Choroid plexus epithelial cell (primary cell): ENCODE data around the gene LDHAL6B.

Experiments used
- DNase-seq: peaks from one replicate; pipeline ENCODE4 v3.0.0-alpha.2; 2010; ENCODE audit warnings: low read depth
- H3K4me3 ChIP-seq: 2 replicates; pipeline ENCODE4 v1.5.1; 2011; ENCODE audit warnings: low read depth, mild to moderate bottlenecking, control low read depth, low read length, moderate library complexity
- TF ChIP-seq, protein P1 (sequence below): conservative IDR thresholded peaks from 2 replicates; pipeline ENCODE4 v1.5.1; 2011; ENCODE audit warnings: low read depth, mild to moderate bottlenecking, control low read depth, inconsistent platforms, low read length, moderate library complexity

LDHAL6B gene

DNA sequence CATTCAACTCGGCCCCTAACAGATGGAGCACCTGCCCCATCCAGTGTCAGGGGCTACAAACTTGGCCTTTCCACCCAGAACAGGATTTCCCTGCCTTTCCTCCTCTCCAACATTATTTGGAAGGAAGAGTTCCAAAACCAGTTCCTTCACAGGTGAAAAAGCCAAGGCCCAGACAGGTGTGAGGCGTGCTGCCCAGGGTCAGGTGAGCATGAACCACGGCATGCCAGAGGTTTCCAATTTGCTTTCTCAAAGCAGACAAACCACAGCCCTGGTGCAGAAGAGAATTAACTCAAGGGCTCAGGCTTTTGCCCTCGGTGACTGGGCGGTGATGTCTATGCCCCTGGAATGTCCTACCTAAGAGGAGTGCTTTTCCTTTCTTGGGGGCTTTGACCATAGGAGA, 43.2 kb downstream of the LDHAL6B start:
- TF ChIP-seq, protein P1, sequence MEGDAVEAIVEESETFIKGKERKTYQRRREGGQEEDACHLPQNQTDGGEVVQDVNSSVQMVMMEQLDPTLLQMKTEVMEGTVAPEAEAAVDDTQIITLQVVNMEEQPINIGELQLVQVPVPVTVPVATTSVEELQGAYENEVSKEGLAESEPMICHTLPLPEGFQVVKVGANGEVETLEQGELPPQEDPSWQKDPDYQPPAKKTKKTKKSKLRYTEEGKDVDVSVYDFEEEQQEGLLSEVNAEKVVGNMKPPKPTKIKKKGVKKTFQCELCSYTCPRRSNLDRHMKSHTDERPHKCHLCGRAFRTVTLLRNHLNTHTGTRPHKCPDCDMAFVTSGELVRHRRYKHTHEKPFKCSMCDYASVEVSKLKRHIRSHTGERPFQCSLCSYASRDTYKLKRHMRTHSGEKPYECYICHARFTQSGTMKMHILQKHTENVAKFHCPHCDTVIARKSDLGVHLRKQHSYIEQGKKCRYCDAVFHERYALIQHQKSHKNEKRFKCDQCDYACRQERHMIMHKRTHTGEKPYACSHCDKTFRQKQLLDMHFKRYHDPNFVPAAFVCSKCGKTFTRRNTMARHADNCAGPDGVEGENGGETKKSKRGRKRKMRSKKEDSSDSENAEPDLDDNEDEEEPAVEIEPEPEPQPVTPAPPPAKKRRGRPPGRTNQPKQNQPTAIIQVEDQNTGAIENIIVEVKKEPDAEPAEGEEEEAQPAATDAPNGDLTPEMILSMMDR, result no peak
- no peak for DNase-seq
- H3K4me3 ChIP-seq, result no peak overlapping the region

DNA sequence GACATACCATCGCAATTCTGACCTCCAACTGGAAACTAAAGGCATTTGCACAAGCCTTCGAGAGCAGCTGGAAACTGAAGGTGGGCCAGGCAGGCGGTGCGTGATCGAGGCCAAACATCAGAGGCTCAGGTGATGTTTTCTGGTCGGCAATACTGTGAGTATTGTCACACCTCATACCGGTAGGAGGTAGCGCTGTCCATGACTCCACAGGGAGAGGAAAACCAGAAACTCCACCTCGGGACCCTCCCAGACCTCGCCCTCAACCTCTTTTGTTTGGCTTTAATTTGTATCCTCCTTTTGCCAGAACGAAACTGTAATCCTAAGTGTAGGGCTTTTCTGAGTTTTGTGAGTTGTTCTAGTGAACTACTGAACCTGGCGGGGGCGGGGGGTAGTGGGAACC, 43.6 kb downstream of the LDHAL6B start:
- TF ChIP-seq, protein P1, result no peak

DNA sequence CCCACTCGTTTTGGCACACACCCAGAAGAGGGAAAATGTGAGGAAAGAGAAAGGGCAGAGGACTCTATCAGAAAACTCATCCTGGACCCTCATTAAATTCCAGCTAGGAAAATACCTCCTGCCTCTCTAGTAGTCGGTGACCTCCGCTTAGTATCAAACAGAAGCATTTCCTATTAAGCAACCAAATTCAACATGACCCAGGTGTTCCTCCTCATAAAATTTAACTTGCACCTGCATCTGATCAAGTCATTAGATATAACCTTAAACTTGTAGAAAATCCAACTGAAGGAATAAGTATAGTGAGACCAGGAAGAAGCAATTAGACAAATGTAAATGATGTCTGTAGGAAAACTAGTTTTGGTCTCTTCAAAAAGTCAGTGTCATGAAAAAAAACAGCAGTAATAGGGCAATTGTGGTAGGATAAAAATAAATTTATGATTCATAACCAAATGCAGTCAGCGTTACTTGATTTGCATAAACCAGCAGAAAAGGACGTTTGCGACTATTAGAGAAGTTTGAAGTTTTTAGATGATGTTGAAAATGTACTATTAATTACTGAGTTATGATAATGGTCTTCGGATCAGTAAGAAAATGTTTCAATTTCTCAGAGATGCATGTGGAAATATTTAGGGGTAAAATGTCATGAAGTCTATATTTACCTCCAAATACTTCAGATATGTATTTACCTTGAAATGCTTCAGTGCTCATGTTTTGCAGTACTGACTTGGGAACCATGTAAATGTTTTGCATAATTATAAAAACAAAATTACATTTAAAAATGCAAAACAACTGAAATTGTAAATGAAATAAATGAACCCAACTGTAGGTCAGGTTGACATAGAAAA, 44.6 kb downstream of the LDHAL6B start:
- H3K4me3 ChIP-seq, result no peak overlapping the region
- DNase-seq, result no peak
- TF ChIP-seq, protein P1, result no peak

More for the DNA sequence above, 43.6 kb downstream of the LDHAL6B start:
- no peak overlapping the region for H3K4me3 ChIP-seq
- DNase-seq, result no peak

DNA sequence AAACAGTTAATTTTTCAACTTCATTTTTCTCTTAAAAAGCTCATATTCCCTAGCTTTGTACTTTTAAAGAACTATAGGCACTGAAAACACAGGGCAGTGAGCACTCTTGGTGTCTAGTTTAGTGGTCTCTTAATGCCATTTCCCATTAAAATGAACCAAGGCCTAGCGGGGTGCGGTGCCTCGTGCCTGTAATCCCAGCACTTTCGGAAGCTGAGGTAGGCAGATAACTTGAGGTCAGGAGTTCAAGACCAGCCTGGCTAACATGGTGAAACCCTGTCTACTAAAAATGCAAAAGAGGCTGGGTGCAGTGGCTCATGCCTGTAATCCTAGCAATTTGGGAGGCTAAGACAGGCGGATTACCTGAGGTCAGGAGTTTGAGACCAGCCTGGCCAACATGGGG, 45.5 kb downstream of the LDHAL6B start:
- TF ChIP-seq, protein P1, result no peak
- no peak overlapping the region for H3K4me3 ChIP-seq
- no peak for DNase-seq

DNA sequence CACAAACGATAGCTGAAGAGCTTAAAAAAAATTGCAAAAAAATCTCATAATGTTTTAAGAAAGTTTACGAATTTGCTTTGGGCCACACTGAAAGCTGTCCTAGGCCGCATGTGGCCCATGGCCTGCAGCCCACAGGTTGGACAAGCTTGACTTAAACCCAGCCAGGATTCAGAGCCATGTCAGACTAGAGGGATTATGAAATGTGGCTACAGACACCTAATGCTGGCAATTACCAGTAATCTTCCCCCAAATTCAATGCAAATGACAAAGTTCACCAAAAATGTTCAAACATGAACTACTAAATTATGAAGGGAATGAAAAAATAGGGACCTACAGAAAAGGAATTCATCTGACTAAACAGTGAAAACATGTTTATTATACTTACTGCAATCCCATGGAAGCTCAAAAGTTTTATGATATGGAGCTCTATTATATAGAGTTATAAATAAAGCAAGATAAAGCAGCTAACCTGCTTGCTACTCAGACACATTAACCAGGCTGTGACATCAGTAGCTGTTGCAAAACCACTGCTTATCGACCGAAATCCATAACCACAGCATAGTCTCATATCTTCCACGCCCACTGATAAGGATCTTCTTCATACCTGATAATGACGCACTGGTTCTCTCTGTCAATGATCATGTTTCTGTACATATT, 49.2 kb downstream of the LDHAL6B start:
- peak; percentile 9 for DNase-seq
- H3K4me3 ChIP-seq, result no peak overlapping the region

DNA sequence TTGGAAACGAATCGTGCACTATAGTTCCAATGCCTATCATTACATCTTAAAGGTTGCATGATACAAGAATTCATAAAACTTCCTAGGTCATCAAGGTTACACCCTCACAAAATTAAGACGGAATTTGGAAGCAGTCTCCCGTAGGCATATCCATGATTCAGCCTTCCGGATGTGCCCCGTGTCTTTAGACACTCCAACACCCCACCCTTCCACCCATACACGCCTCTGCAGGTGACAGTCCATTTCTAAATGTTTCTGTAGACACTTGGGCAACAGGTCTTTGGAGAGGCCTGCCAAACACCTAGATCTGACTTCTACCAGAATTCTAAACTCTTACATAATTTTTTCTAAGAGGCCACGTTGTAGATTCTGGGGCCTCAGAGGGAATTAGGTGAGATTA, 49.8 kb downstream of the LDHAL6B start:
- H3K4me3 ChIP-seq, result no peak overlapping the region
- TF ChIP-seq, protein P1, result no peak
- DNase-seq, result no peak

More for the DNA sequence above, 49.2 kb downstream of the LDHAL6B start:
- TF ChIP-seq, protein P1, result no peak

DNA sequence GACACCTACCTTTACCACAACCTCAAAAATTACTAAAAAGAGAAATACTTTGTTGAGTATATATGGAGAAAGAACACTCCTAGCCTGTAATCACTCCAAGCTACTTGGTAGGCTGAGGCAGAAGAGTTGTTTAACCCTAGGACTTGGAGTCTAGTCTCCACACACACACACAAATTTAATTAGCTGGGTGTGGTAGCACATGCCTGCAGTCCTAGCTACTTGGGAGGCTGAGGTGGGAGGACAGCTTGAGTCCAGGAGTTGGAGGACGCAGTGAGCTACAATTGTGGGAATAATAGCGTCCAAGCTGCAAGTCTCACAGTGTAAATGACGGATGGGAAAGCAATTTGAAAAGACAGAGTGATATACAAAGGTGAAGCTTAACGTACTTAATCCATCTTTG, 50.5 kb downstream of the LDHAL6B start:
- no peak for DNase-seq
- TF ChIP-seq, protein P1, result no peak
- H3K4me3 ChIP-seq, result no peak overlapping the region
